T1000 (cell line): ENCODE measurements around the gene HYAL1.

Experiments
- DNase-seq: peaks from one replicate; lab custom pipeline; 2025; ENCODE audit warnings: mixed read lengths; lab: John Stamatoyannopoulos, UW

HYAL1 gene

GRCh38 chr3:50260027-50260941, 43.1 kb downstream of the HYAL1 start:
- DNase-seq, result peak; percentile 87

GRCh38 chr3:50259432-50260026, 43.8 kb downstream of the HYAL1 start:
- no peak for DNase-seq

- no peak for DNase-seq
Observed at GRCh38 chr3:50258979-50259378, 44.4 kb downstream of the HYAL1 start.

GRCh38 chr3:50258029-50258680, 45.2 kb downstream of the HYAL1 start:
- no peak for DNase-seq

- no peak for DNase-seq
Observed at GRCh38 chr3:50256978-50257890, 46.1 kb downstream of the HYAL1 start.

- no peak for DNase-seq
Observed at GRCh38 chr3:50255251-50255615, 48.1 kb downstream of the HYAL1 start.

- no peak for DNase-seq
Observed at GRCh38 chr3:50254577-50255250, 48.7 kb downstream of the HYAL1 start.

GRCh38 chr3:50251220-50251619, 52.2 kb downstream of the HYAL1 start:
- peak; percentile 71 for DNase-seq

GRCh38 chr3:50250514-50250913, 52.9 kb downstream of the HYAL1 start:
- no peak for DNase-seq
